Measurements from ENCODE around the gene JCAD.
"Not testable (repeated sequence)": the region's sequence is repeated elsewhere in the genome, so short reads cannot be mapped to it uniquely, and the experiment has no call there.

Gene JCAD

DNA sequence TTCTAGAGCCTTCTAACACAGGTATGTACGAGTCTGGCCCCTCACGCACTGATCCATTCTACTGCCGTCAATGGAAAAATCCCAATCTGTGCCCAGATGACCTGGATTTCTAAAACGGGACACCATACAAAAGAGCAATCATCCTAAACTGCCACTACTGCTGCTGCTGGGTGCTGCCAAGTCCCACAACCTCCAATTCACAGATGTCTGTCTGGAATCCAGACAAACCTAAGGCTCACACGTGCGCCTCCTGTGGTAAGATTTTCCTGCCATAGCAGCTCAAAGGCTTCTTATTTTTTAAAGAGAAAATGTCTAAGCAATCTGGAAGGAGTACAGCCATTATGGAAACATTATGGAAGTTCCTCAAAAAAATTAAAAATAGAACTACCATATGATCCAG, 40.9 kb downstream of the JCAD start:
- DNase-seq = no peak

- DNase-seq = no peak
These were observed 41.4 kb downstream of the JCAD start for GRCh38 chr10:30017966-30018365.

- no peak for DNase-seq
These were observed 41.8 kb downstream of the JCAD start for GRCh38 chr10:30017556-30017955.

DNA sequence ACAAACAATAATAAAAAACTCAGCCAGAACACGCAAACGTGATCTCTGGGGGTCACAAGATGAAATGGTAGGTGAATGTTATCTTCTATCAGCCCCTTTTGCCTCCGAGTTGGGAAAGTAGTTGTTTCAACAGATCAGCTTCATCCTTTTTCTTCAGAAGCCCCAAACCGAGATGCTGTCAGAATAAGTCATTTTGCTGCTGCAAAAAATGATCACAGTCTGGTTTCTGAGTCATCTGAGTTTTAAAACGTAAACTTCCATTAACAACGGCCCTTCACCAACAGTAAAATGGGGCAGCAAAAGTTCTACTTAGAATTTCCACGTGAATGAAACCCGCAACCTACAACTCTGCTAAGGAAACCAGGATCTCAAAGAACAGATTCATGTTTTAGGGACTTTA, 44.9 kb downstream of the JCAD start:
- DNase-seq = no peak

GRCh38 chr10:30013757-30014156, 45.6 kb downstream of the JCAD start:
- no peak for DNase-seq

GRCh38 chr10:30011956-30012647, 47.3 kb downstream of the JCAD start:
- DNase-seq = no peak

DNA sequence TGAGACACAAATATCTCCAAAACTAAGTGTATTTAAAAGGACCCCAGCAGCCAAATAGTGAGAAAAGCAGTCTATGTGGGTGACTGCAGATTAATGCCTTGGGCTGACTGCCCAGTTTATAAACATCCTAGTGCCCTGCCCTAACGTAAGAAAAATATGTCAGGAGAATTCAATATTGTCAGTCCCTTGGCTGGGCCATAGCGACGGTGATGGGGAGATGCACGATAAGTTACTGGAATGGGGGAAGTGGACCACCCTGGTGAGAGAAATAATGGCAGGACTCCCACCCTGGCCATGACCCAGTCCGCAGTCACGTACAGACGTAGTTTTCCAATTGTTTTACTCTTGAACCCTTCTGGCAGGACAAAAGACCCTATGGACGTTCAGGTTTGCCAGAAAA, 48.0 kb downstream of the JCAD start:
- DNase-seq = no peak

- no peak for DNase-seq
These were observed 52.0 kb downstream of the JCAD start for GRCh38 chr10:30007406-30007805.

DNA sequence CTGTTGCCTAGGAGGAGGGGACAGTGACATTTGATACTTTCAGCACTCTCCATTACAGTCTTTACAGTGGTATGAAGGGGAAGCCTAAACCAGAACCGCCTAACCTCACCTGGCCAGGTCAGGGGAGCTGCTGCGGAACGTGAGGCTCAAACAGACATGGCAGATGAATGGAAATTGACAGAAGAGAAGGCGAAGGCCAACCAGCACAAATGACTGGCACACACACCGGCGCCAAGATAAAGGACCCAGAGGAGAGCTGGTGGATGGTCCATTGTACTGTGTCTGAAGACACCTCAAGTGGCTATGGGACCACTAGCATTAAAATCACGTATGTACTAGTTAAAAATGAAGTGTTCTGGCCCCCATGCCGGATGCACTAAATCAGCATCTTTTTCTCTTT, 53.0 kb downstream of the JCAD start:
- DNase-seq = no peak

GRCh38 chr10:30005116-30005515, 54.3 kb downstream of the JCAD start:
- DNase-seq = not testable (repeated sequence)

DNA sequence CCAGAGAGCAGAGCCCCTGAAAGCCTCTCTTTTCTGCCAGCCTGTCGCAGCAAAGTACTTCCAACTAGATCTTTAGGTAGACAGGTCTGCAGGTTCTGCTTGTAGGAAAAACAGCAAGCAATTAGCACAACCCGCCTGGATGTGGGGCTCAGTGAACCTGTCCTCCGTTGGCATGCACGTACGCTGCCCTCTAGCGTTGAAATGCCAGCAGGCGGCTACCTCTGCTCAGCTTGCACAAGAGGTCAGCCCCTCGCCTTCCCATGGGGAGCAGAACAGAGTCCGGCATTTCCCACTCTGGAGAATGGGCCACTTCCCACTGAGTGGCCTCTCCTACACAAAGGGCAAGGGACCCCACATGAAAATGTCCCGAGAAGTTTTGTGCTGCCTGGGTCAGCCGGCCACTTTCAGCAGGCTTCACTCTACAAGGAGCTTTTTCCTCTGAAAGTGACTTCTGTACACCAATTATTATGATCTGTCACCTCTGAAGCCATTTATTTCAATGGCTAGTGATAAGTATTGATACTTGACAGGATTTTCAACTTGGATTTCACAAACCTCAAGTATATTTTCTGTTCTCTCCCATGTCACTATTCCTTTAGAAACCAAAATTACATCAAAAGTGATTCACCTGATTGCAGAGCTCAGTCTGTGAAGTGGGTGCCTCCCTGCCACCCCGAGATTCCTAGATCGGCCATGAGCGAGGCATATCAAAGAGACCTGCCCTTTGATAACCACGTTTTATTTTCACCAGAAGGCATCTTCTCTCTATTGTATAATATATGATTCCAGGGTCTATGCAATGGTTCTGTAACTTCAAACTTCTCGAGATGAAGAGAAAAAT, 56.7 kb downstream of the JCAD start:
- DNase-seq = no peak

DNA sequence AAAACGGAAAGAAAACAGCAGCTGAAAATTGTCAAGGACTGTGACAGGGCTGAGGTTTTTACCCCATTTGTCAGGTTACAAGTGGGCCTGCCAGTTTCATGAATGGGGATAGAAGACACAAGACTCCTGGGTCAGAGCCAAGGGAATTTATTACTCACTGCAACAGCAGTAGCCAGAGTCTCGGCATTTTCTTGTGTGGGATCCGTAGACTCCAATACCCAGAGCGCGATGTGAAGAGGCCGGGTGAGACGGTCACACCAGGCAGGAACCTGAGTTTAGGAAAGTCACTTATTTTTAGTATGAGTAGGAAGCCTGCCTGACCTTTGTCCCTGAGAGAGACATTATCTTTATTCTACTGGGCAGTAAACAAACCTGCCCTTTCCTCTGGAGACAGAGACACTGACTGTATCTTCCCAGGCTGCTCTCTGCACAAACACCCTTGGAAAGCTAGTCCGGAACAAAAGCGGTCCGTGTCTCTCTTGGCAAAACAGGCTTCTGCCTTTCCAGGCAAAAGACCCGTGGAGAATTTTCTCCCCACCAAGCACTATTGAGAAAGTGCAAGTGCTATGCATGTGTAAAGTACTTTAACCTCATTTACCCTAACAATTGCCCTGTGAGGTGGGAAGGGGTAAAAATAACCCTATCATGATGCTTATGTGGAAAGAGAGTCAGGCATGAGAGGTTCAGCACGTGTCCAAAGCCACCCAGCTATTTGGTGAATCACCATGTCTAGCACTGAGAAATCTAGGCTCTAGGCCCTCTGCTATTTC, 58.4 kb downstream of the JCAD start:
- no peak for DNase-seq

DNA sequence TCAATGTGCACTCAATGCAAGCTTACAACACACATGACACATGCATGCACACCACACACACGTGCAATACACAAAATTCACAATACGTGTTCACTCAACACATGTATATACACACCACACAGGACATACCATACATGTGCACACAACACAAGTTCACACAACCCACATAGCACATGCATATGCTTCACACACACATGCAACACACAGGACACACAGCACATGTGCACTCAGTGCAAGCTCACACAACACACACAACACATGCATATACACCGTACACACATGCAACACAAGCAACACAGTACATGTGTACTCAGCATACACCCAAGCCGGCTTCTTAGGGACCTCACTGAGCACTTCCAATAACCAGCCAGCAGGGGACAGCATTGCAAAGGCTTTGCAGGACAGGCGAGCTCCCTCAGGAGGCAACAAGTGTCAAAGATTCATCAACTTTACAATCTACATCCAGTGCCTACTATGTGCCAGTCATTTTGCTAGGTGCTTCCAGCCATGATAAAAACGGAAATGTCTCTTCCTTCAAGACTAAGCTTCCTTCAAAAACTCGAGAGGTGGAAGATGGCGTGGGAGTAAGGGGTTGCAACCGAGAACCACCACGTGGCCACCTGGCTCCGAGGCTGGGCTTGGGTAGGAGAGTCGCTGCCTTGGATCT, 61.1 kb downstream of the JCAD start:
- no peak for DNase-seq

- no peak for DNase-seq
These were observed 64.6 kb downstream of the JCAD start for GRCh38 chr10:29994811-29995210.

DNA sequence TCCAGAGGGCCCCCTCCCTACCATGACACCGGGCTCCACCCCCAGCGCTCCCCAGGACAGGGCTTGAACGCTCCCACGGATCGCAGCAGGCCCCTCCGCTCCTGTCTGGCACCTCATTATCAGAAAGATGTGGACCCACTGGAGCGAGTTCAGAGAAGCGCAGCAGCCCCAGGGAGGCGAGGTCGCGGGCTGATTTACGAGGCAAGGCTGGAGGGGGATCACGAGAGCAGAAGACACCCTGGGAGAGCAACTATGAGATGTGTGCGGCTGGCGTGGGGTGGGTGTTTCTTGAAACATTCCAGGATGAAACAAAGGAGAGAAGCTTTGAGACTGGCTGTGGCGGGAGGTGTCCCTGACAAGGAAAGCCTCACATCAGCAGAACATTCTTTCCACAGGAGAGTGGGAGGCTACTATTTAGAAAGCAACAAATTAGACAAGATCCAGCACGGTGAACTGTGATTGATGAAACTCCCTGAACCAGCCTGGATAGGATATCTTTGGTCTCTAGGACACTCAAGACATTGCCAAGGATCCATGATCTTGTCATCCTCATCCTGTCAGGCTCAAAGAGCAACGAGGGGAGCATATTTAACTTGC, 66.0 kb downstream of the JCAD start:
- no peak for DNase-seq

- no peak for DNase-seq
These were observed 66.5 kb downstream of the JCAD start for GRCh38 chr10:29992914-29993313.

- no peak for DNase-seq
These were observed 68.0 kb downstream of the JCAD start for GRCh38 chr10:29991382-29991781.

GRCh38 chr10:29987471-29987870, 71.9 kb downstream of the JCAD start:
- no peak for DNase-seq

DNA sequence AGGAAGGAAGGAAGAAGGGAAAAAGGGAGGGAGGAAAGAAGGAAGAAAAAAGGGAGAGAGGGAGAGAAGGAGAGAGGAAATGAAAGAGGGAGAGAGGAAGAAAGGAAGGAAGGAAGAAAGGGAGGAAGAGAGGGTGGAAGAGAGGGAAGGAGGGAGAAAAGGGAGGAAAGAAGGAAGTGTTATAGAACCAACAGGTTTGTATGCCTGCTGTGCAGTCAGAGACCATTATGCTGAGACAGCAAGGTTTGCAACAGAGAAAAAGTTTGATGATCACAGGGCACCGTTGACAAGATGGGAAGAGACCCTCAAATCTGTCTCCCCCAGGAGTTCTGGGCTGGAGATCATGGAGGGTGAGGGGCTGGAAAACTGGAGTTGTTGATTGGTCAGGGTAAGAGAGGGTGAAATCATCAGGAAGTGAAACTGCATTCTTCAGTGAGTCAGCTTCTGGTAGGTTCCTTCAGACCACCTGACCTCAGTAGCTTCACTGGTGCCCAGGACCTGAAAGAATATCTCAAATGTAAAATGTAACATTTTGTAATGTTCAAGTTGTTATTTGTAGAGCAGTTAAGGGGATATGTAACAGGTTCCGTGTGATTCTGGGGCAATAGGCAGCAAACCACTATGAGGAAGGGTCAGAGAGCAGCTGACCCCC, 76.3 kb downstream of the JCAD start:
- DNase-seq = no peak

- DNase-seq = no peak
These were observed 77.9 kb downstream of the JCAD start for GRCh38 chr10:29981510-29981909.

DNA sequence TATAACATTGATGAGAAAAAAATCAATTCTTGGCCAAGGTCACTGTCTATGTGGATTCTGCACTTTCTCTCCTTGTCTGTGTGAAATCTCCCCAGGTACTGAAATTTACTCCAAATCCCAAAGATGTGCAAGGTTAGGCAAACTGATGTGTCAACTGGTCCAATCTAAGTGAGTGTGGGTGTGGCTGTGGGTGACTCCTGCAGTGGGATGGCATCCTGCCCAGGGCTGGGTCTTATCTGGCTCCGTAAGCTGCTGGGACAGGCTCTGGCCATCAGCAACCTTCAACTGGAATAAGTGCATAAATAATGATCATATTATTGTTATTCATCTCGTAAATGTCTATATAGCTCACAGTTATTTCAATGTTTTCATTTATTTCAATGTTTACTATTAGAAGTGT, 79.3 kb downstream of the JCAD start:
- DNase-seq = no peak

- not testable (repeated sequence) for DNase-seq
These were observed 80.0 kb downstream of the JCAD start for GRCh38 chr10:29979421-29979779.
